ENCODE results near the gene PALLD. TPM values are rescaled to one million over a fixed set of nuclear protein-coding genes. Genes with fewer than 3 reads are reported as not detected.

PALLD gene
- total RNA-seq, 1 donor from 2014 or later = 204 TPM

- no peaks in the 10 kb centered on the region for H3K27me3 ChIP-seq
- TF ChIP-seq, protein P1, sequence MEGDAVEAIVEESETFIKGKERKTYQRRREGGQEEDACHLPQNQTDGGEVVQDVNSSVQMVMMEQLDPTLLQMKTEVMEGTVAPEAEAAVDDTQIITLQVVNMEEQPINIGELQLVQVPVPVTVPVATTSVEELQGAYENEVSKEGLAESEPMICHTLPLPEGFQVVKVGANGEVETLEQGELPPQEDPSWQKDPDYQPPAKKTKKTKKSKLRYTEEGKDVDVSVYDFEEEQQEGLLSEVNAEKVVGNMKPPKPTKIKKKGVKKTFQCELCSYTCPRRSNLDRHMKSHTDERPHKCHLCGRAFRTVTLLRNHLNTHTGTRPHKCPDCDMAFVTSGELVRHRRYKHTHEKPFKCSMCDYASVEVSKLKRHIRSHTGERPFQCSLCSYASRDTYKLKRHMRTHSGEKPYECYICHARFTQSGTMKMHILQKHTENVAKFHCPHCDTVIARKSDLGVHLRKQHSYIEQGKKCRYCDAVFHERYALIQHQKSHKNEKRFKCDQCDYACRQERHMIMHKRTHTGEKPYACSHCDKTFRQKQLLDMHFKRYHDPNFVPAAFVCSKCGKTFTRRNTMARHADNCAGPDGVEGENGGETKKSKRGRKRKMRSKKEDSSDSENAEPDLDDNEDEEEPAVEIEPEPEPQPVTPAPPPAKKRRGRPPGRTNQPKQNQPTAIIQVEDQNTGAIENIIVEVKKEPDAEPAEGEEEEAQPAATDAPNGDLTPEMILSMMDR (IDR thresholded peaks at IDR 0.05) = no peak
- DNase-seq (ENCODE audit: low spot score in 2 of 2) = no peak
- H3K9me3 ChIP-seq = no peaks in the 10 kb centered on the region
- no peaks in the 10 kb centered on the region for H3K4me1 ChIP-seq
- H3K27ac ChIP-seq = no peak overlapping the region
- H3K36me3 ChIP-seq = no peaks in the 10 kb centered on the region
- no peak overlapping the region for H3K4me3 ChIP-seq
- intact Hi-C loops (cut with DNase I) = no loop called here
Observed at GRCh38 chr4:168782439-168782838, 285.6 kb downstream of the PALLD start.

DNA sequence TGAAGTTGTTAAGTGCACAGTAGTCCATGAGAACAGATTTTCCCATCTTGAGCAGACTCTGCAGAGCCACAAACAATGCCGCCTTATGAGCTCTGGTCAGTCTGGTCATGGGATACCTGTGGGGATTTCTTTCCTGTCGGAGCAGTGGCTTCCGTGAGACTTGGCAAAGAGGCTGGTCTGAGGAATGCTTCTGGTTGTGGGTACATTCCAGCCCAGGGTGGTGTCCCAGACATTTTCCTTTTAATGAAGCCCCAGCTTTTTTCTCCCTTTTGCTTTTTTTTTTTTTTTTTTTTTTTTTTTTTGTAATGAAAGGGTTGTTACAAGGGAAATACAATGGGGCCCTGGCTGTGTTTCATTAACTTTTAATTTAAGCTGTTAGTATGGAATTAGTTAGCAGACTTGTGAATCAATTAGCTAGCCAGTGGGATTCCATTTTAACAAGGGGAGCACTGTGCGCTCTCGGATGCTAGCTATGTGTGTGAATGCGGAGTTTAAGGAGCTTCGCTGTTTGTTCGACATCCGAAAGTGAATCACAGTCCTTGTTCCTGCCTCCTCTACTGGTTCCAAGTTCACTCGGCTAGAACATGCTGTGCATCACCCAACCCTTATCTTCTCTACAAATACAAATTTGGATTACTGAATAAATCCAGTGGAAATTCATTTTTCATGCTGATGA, 288.1 kb downstream of the PALLD start:
- peak overlapping the region in 1 of 2 donors; percentile 21 for H3K27ac ChIP-seq
- intact Hi-C loops (cut with DNase I) = no loop called here
- peak overlapping the region in 1 of 2 donors; percentile 22 for H3K4me3 ChIP-seq

DNA sequence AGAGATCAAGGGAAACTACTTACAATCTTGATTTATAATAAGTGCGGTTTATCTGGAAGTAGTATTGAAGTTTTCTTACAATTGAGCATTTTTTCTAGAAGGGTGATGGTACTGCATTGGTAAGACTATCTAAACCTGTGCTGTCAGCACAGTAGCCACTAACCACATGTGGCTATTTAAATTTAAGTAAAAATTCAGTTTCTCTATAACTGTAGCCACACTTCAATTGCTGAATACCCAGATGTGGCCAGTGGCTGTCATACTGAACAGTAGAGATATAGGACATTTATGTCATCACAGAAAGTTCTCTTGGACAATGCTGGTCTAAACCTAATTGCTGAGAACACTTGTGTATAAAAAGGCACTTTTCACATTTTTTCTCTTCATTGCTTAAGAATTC, 290.5 kb downstream of the PALLD start:
- no peak for DNase-seq (ENCODE audit: low spot score in 2 of 2)
- intact Hi-C loops (cut with DNase I) = no loop called here
- TF ChIP-seq, protein P1 (IDR thresholded peaks at IDR 0.05) = no peak
- Histone ChIP-seq H3K27ac (no peak overlapping the region), H3K27me3 (no peaks in the 10 kb centered on the region), H3K36me3 (no peaks in the 10 kb centered on the region), H3K9me3 (no peaks in the 10 kb centered on the region), H3K4me3 (no peak overlapping the region), H3K4me1 (peaks cover 0 to 2% of the 10 kb centered on the region in 2 donors)

More for the DNA sequence above, 288.1 kb downstream of the PALLD start:
- no peaks in the 10 kb centered on the region for H3K27me3 ChIP-seq
- no peaks in the 10 kb centered on the region for H3K36me3 ChIP-seq
- DNase-seq (ENCODE audit: low spot score in 2 of 2) = no peak
- no peaks in the 10 kb centered on the region for H3K9me3 ChIP-seq
- H3K4me1 ChIP-seq = no peaks in the 10 kb centered on the region
- TF ChIP-seq, protein P1 (IDR thresholded peaks at IDR 0.05) = no peak

GRCh38 chr4:168787801-168788595, 291.1 kb downstream of the PALLD start:
- Histone ChIP-seq H3K27me3 (no peaks in the 10 kb centered on the region), H3K4me3 (no peak overlapping the region), H3K4me1 (peaks cover 0 to 2% of the 10 kb centered on the region in 2 donors), H3K36me3 (no peaks in the 10 kb centered on the region), H3K27ac (no peak overlapping the region), H3K9me3 (no peaks in the 10 kb centered on the region)
- DNase-seq (ENCODE audit: low spot score in 2 of 2) = no peak
- intact Hi-C loops (cut with DNase I) = no loop called here
- TF ChIP-seq, protein P1 (IDR thresholded peaks at IDR 0.05) = no peak

DNA sequence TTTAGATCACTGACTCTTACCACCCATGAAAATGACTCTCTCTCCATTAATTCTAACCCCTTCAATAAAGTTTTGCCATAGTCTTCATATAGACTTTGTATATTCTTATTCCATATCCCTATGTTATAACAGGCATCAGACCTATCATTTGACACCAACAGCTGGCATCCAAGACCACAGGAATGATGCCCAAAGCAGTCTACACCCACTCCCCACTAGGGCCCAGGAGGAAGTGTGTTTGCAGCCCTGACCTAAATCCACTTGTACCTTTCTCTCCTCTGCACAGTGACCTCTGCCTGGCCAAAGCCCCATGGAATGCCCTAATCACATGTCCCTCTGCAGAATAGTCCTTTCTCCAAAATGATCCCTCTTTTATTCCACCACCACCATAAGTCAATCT, 294.0 kb downstream of the PALLD start:
- intact Hi-C loops (cut with DNase I) = no loop called here
- Histone ChIP-seq H3K9me3 (no peaks in the 10 kb centered on the region), H3K27me3 (no peaks in the 10 kb centered on the region), H3K4me3 (no peak overlapping the region), H3K36me3 (no peaks in the 10 kb centered on the region), H3K4me1 (peaks cover 0 to 2% of the 10 kb centered on the region in 2 donors), H3K27ac (no peak overlapping the region)
- no peak for DNase-seq (ENCODE audit: low spot score in 2 of 2)
- TF ChIP-seq, protein P1 (IDR thresholded peaks at IDR 0.05) = no peak
